22Rv1 (cell line): ENCODE results near the gene RPN2.

Experiments used
- H3K27ac ChIP-seq: fragments of 450-650 bp; 2 replicates; pipeline ENCODE4 v1.5.1; 2017
- CTCF ChIP-seq: fragments of 450-650 bp; IDR thresholded peaks from 2 replicates; pipeline ENCODE4 v1.5.1; 2017; ENCODE audit warnings: mild to moderate bottlenecking
- ZFX ChIP-seq: fragments of 450-650 bp; IDR thresholded peaks from 2 replicates; pipeline ENCODE4 v1.6.1; 2017; ENCODE audit warnings: antibody characterized with exemption, borderline replicate concordance

Gene RPN2

GRCh38 chr20:37218976-37219375 lies 39.8 kb downstream of the RPN2 start:
- H3K27ac ChIP-seq, result no peak overlapping the region
- TF ChIP-seq ZFX (no peak), CTCF (no peak)

GRCh38 chr20:37219751-37220668 lies 40.9 kb downstream of the RPN2 start:
- H3K27ac ChIP-seq, result no peak overlapping the region
- no peak for TF ChIP-seq ZFX
- TF ChIP-seq CTCF, result no peak

- H3K27ac ChIP-seq, result no peak overlapping the region
- no peak for TF ChIP-seq ZFX
- TF ChIP-seq CTCF, result no peak
Measured at GRCh38 chr20:37220731-37221130, 41.6 kb downstream of the RPN2 start.

GRCh38 chr20:37222086-37222485 lies 43.0 kb downstream of the RPN2 start:
- no peak for TF ChIP-seq ZFX
- TF ChIP-seq CTCF, result no peak
- H3K27ac ChIP-seq, result no peak overlapping the region

GRCh38 chr20:37223053-37223452 lies 43.9 kb downstream of the RPN2 start:
- no peak for TF ChIP-seq ZFX

GRCh38 chr20:37225146-37225545 lies 46.0 kb downstream of the RPN2 start:
- TF ChIP-seq ZFX (no peak), CTCF (no peak)
- H3K27ac ChIP-seq, result no peak overlapping the region

More at GRCh38 chr20:37223053-37223452, 43.9 kb downstream of the RPN2 start:
- H3K27ac ChIP-seq, result no peak overlapping the region

- H3K27ac ChIP-seq, result no peak overlapping the region
- TF ChIP-seq CTCF (no peak), ZFX (no peak)
Measured at GRCh38 chr20:37226889-37227288, 47.8 kb downstream of the RPN2 start.
